ENCODE data around the gene BLM. TPM values are rescaled to one million over a fixed set of nuclear protein-coding genes. Genes with fewer than 3 reads are reported as not detected.

BLM gene
- total RNA-seq, 1 experiment from 2014 or later: 41.3 TPM

DNA sequence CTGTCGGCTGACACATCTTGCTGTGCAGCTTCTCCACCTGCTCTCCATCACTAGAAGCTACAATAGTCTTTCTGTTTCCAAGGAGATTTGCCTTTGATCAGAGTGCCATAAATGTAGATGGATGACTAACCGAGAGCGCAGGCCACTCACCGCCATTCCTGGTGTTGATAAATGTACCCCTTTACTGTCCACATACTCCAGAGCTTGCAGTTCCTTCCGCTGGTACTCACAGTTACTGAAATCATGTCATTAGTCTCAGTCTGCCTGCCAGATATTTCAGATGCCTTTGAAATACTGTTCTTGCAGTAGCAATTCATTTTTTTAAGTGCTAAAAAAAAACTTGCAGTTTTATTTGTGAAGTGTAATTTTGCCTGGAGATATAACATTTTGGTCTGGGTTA is 72.3 kb downstream of the BLM start:
- Histone ChIP-seq H4K5ac (ENCODE audit: insufficient read length, low read depth, low read length) (no peak overlapping the region), H3K23ac (ENCODE audit: insufficient read length, low read depth, low read length) (no peak overlapping the region), H4K91ac (ENCODE audit: insufficient read length, low read depth, low read length) (no peak overlapping the region), H4K20me1 (ENCODE audit: control insufficient read depth, insufficient read depth, insufficient read length) (no peaks in the 10 kb centered on the region), H3K4me1 (ENCODE audit: insufficient read depth, low read length) (no peaks in the 10 kb centered on the region), H2BK15ac (ENCODE audit: low read depth, low read length) (no peak overlapping the region), H3K14ac (ENCODE audit: insufficient read depth, low read length) (no peak overlapping the region), H2BK120ac (ENCODE audit: low read depth, low read length, poor library complexity, severe bottlenecking) (no peak overlapping the region), H2BK12ac (ENCODE audit: insufficient read length, low read depth, low read length) (no peak overlapping the region), H4K8ac (replicated peaks; ENCODE audit: insufficient read length, low read depth, low read length) (no peak overlapping the region), H3T11ph (ENCODE audit: low read length) (no peak overlapping the region), H3K79me2 (ENCODE audit: insufficient read depth, low read length) (no peaks in the 10 kb centered on the region), H2BK5ac (ENCODE audit: insufficient read length, low read length) (no peak overlapping the region), H3K23me2 (ENCODE audit: insufficient read length, low read depth, low read length, poor library complexity, severe bottlenecking) (no peaks in the 10 kb centered on the region), H3K18ac (ENCODE audit: insufficient read length, low read depth, low read length) (no peak overlapping the region), H2AK5ac (ENCODE audit: insufficient read length, low read length) (no peak overlapping the region), H3K4ac (ENCODE audit: low read depth, low read length) (no peak overlapping the region), H3K27ac (ENCODE audit: insufficient read length, low read depth, low read length) (no peak overlapping the region), H3K4me2 (ENCODE audit: insufficient read depth, insufficient read length, low read length) (no peak overlapping the region), H2BK20ac (ENCODE audit: low read depth, low read length, poor library complexity, severe bottlenecking) (no peak overlapping the region), H3K56ac (ENCODE audit: insufficient read length, low read depth, low read length) (no peak overlapping the region), H3K79me1 (ENCODE audit: insufficient read depth, low read depth, low read length, poor library complexity, severe bottlenecking) (no peaks in the 10 kb centered on the region), H3K9ac (ENCODE audit: extremely low read depth, insufficient read length, low read length) (no peak overlapping the region), H3K9me3 (ENCODE audit: control insufficient read depth, low read depth, low read length) (no peaks in the 10 kb centered on the region), H2AFZ (ENCODE audit: low read length) (no peak overlapping the region), H3K27me3 (ENCODE audit: insufficient read depth, low read length) (no peaks in the 10 kb centered on the region)
- WGBS (ENCODE audit: extremely low coverage, insufficient read length, low lambda C conversion rate): no CpG with 5 or more reads among the region's 5 CpGs
- DNase-seq: no peak
- H3K36me3 Mint-ChIP-seq (ENCODE audit: insufficient read depth in 1 of 3, low read depth in 3 of 3): peaks cover 30 to 83% (median 77%) of the 10 kb centered on the region in 3 experiments
- no peak overlapping the region for H3K4me3 Mint-ChIP-seq
- H3K9me3 Mint-ChIP-seq: no peaks in the 10 kb centered on the region
- no peaks in the 10 kb centered on the region for H3K27me3 Mint-ChIP-seq (ENCODE audit: low read depth)
- no peaks in the 10 kb centered on the region for H3K4me1 Mint-ChIP-seq
- TF ChIP-seq, protein P1, sequence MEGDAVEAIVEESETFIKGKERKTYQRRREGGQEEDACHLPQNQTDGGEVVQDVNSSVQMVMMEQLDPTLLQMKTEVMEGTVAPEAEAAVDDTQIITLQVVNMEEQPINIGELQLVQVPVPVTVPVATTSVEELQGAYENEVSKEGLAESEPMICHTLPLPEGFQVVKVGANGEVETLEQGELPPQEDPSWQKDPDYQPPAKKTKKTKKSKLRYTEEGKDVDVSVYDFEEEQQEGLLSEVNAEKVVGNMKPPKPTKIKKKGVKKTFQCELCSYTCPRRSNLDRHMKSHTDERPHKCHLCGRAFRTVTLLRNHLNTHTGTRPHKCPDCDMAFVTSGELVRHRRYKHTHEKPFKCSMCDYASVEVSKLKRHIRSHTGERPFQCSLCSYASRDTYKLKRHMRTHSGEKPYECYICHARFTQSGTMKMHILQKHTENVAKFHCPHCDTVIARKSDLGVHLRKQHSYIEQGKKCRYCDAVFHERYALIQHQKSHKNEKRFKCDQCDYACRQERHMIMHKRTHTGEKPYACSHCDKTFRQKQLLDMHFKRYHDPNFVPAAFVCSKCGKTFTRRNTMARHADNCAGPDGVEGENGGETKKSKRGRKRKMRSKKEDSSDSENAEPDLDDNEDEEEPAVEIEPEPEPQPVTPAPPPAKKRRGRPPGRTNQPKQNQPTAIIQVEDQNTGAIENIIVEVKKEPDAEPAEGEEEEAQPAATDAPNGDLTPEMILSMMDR (conservative IDR thresholded peaks at IDR 0.05): no peak
- no peak overlapping the region for H3K27ac Mint-ChIP-seq

All from H9 (cell line).